Effector memory CD4-positive, alpha-beta T cell (primary cell): Measurements from ENCODE around the gene MATN3.

Experiments used
- DNase-seq, 3 donors: peaks; one replicate each; pipeline ENCODE4 v3.0.0-alpha.2; 2020
- H3K27ac ChIP-seq: 2 replicates; pipeline ENCODE4 v1.7.0; 2013; ENCODE audit warnings: mild to moderate bottlenecking, low read length, moderate library complexity; ENCODE audit not compliant: insufficient read depth, poor library complexity, severe bottlenecking
- H3K27me3 ChIP-seq: replicated peaks from 2 replicates; pipeline ENCODE4 v1.7.0; 2013; ENCODE audit warnings: mild to moderate bottlenecking, low read length; ENCODE audit not compliant: insufficient read depth, control insufficient read depth, poor library complexity, severe bottlenecking
- H3K36me3 ChIP-seq: 2 replicates; pipeline ENCODE4 v1.7.0; 2013; ENCODE audit warnings: mild to moderate bottlenecking, low read length, moderate library complexity; ENCODE audit not compliant: control insufficient read depth, insufficient read depth
- H3K4me1 ChIP-seq: 2 replicates; pipeline ENCODE4 v1.7.0; 2013; ENCODE audit warnings: low read length, mild to moderate bottlenecking; ENCODE audit not compliant: control insufficient read depth, insufficient read depth, poor library complexity, severe bottlenecking
- H3K4me3 ChIP-seq: 2 replicates; pipeline ENCODE4 v1.7.0; 2013; ENCODE audit warnings: low read length, low read depth, mild to moderate bottlenecking; ENCODE audit not compliant: insufficient read depth, poor library complexity, severe bottlenecking
- H3K9me3 ChIP-seq: 2 replicates; pipeline ENCODE4 v1.7.0; 2013; ENCODE audit warnings: mild to moderate bottlenecking, low read length, moderate library complexity; ENCODE audit not compliant: control insufficient read depth

MATN3 gene

DNA sequence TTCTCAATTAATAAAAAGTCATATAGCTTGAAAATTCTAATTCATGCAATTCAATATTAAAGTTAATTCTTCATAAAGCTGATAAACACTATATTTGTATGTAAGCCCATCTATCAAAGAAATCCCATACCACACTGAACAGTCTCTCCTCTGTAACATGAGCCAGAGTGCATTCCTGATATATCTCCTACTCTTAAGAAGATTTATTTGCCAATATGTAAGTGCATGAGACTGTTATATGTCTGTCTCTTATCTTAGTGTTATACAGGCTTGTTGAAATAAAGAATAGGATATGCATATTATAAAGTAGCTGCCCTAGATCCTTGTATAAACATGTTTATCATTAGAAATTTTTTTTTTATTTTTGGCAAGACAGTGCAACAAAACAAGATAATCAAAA, 70.3 kb downstream of the MATN3 start:
- Histone ChIP-seq H3K27ac (no peak overlapping the region), H3K4me3 (no peak overlapping the region), H3K36me3 (peaks cover 7% of the 10 kb centered on the region), H3K27me3 (no peaks in the 10 kb centered on the region), H3K4me1 (no peaks in the 10 kb centered on the region), H3K9me3 (no peaks in the 10 kb centered on the region)
- DNase-seq, result no peak
